Naive B cell (primary cell): ENCODE data around the gene PRDM5. TPM values are rescaled to one million over a fixed set of nuclear protein-coding genes. Genes with fewer than 3 reads are reported as not detected.

Source experiments
- ATAC-seq, 2 donors: fragments of 150-1000 bp; cut with Tn5 transposase; 2 replicates each; pipeline ENCODE4 v1.10.0; 2021; ENCODE audit warnings: low read depth in 2 of 2, mild to moderate bottlenecking in 2 of 2, moderate library complexity in 2 of 2
- DNase-seq: peaks from one replicate; pipeline ENCODE4 v3.0.0; 2022
- H3K27ac Mint-ChIP-seq, 6 donors: one replicate each; pipeline ENCODE4 v1.8.0; 2020 to 2022; ENCODE audit warnings: mild to moderate bottlenecking in 6 of 6, mixed read lengths in 6 of 6, moderate library complexity in 5 of 6, inconsistent platforms in 2 of 6
- H3K27me3 Mint-ChIP-seq, 3 donors: one replicate each; pipeline ENCODE4 v1.8.0; 2021 to 2022; ENCODE audit warnings: mixed read lengths in 3 of 3, mild to moderate bottlenecking in 1 of 3
- H3K36me3 Mint-ChIP-seq, 2 donors: one replicate each; pipeline ENCODE4 v1.8.0; 2020 to 2022; ENCODE audit warnings: mixed read lengths in 2 of 2, inconsistent platforms in 1 of 2, mild to moderate bottlenecking in 1 of 2
- H3K4me1 Mint-ChIP-seq, 3 donors: one replicate each; pipeline ENCODE4 v1.8.0; 2020 to 2022; ENCODE audit warnings: mixed read lengths in 3 of 3, inconsistent platforms in 1 of 3, mild to moderate bottlenecking in 1 of 3, moderate library complexity in 1 of 3
- H3K4me3 Mint-ChIP-seq, 8 donors: one replicate each; pipeline ENCODE4 v1.8.0; 2020 to 2022; ENCODE audit warnings: mild to moderate bottlenecking in 8 of 8, mixed read lengths in 8 of 8, moderate library complexity in 8 of 8, inconsistent platforms in 2 of 8
- H3K9me3 Mint-ChIP-seq, 7 donors: one replicate each; pipeline ENCODE4 v1.8.0; 2020 to 2022; ENCODE audit warnings: mixed read lengths in 7 of 7, mild to moderate bottlenecking in 5 of 7, inconsistent platforms in 2 of 7, moderate library complexity in 1 of 7
- polyA plus RNA-seq, 6 donors: library from polyadenylated mRNA; unstranded; fragments of 300-500 nt; fragmentation: Illumina TruSeq; gene quantifications; one replicate each; pipeline ENCODE4 v1.2.3, GENCODE V29; 2021; ENCODE audit warnings: low read depth in 6 of 6

PRDM5 gene
- polyA plus RNA-seq, 6 donors from 2014 or later, result not detected

DNA sequence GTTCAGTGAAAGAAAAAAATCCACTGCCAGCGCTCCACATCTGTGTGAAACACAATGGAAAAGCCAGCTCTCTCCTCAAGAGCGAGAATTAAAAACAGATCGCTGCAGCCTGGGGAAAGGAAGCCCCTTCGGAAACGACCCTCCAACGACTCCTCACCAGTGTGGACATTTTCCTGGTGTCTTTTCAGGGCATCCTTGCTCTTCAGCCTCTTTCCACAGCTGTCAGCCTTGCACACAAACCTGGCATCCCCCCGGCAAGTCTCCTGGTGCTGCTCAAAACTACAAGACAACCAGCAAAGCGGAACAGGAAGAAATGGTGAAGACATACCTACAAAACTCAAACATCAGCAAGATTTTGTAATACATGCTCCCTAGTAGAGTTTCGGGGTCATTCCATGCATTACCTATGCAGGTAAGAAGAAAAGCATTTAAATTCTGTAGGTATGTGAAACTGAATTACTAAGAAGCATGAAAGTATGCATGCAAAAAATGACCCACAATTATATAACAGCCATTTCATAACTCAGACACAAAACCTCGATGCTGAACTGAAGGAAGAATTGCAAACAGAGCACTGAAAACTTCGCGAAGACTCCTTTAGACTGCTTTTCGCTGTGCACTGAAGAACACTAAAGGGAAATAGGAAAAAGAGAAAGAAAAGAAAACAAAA, 106.1 kb downstream of the PRDM5 start:
- Mint-ChIP-seq H3K27me3 (no peaks in the 10 kb centered on the region), H3K9me3 (no peaks in the 10 kb centered on the region), H3K27ac (no peak overlapping the region), H3K36me3 (no peaks in the 10 kb centered on the region), H3K4me1 (no peaks in the 10 kb centered on the region), H3K4me3 (peak overlapping the region in 1 of 8 donors; percentile 69)
- DNase-seq, result no peak
- ATAC-seq, result no peak

- Mint-ChIP-seq H3K9me3 (peaks cover 0 to 4% (median 0%) of the 10 kb centered on the region in 7 donors), H3K27me3 (no peaks in the 10 kb centered on the region), H3K27ac (no peak overlapping the region), H3K4me1 (no peaks in the 10 kb centered on the region), H3K36me3 (no peaks in the 10 kb centered on the region), H3K4me3 (no peak overlapping the region)
- DNase-seq (no peak), ATAC-seq (no peak)
These were observed 107.2 kb downstream of the PRDM5 start for GRCh38 chr4:120815361-120815760.

DNA sequence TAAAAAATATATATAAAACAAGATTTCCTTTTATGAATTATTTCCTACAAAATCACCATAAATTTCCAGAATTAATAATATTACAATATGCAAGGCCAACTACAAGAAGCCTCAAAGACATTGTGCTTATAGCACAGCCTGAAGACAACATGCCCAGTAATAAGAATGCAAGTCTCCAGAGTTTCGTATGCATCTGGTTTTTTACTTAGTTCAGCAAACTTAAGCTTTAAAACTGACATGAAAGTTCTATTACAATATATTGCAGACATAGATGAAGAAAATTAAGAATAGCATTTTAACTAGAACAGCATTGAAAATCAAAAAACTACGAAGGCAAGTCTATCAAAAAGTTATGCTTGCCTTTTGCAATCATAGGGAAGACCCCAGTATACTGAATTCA, 107.6 kb downstream of the PRDM5 start:
- H3K9me3 Mint-ChIP-seq, result peaks cover 0 to 8% (median 0%) of the 10 kb centered on the region in 7 donors
- H3K27me3 Mint-ChIP-seq, result no peaks in the 10 kb centered on the region
- no peaks in the 10 kb centered on the region for H3K4me1 Mint-ChIP-seq
- ATAC-seq (no peak), DNase-seq (no peak)
- H3K27ac Mint-ChIP-seq, result no peak overlapping the region
- H3K4me3 Mint-ChIP-seq, result no peak overlapping the region
- no peaks in the 10 kb centered on the region for H3K36me3 Mint-ChIP-seq

DNA sequence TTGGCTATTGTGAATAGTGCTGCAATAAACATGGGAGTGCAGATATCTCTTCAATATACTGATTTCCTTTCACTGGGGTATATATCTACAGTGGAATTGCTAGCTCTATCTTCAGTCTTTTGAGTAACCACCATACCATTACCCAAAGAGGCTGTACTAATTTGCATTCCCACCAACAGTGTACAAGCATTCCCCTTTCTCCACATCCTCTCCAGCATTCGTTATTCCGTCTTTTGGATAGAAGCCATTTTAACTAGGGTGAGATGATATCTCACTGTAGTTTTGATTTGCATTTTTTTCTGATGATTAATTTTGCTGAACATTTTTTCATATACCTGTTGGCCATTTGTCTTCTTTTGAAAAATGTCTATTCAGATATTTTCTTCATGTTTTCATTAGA, 110.3 kb downstream of the PRDM5 start:
- Mint-ChIP-seq H3K27me3 (no peaks in the 10 kb centered on the region), H3K9me3 (peaks cover 0 to 21% (median 5%) of the 10 kb centered on the region in 7 donors), H3K27ac (no peak overlapping the region), H3K4me1 (no peaks in the 10 kb centered on the region), H3K4me3 (no peak overlapping the region), H3K36me3 (no peaks in the 10 kb centered on the region)
- DNase-seq (no peak), ATAC-seq (no peak)

- no peak for DNase-seq
- Mint-ChIP-seq H3K9me3 (peaks cover 0 to 29% (median 16%) of the 10 kb centered on the region in 7 donors), H3K27me3 (no peaks in the 10 kb centered on the region), H3K27ac (no peak overlapping the region), H3K4me1 (no peaks in the 10 kb centered on the region), H3K36me3 (no peaks in the 10 kb centered on the region), H3K4me3 (no peak overlapping the region)
- no peak for ATAC-seq
These were observed 113.0 kb downstream of the PRDM5 start for GRCh38 chr4:120809518-120809917.

DNA sequence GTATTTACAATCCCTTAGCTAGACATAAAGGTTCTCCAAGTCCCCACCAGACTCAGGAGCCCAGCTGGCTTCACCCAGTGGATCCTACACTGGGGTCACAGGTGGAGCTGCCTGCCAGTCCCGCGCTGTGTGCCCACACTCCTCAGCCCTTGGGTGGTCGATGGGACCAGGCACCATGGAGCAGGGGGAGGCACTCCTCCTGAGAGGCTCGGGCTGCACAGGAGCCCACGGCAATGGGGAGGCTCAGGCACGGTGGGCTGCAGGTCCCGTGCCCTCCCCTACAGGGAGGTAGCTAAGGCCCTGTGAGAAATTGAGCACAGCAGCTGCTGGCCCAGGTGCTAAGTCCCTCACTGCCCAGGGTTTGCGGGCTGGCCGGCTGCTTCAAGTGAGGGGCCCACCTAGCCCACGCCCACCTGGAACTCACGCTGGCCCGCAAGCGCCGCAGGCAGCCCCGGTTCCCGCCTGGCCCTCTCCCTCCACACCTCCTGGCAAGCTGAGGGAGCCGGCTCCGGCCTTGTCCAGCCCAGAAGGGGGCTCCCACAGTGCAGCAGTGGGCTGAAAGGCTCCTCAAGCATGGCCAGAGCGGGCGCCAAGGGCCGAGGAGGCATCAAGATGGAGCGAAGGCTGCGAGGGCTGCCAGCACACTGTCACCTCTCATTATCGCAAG, 113.9 kb downstream of the PRDM5 start:
- Mint-ChIP-seq H3K27me3 (no peaks in the 10 kb centered on the region), H3K36me3 (no peaks in the 10 kb centered on the region), H3K27ac (no peak overlapping the region), H3K4me1 (no peaks in the 10 kb centered on the region), H3K9me3 (peaks cover 0 to 29% (median 17%) of the 10 kb centered on the region in 7 donors), H3K4me3 (no peak overlapping the region)
- DNase-seq (no peak), ATAC-seq (no peak)

- ATAC-seq (no peak), DNase-seq (no peak)
- Mint-ChIP-seq H3K36me3 (no peaks in the 10 kb centered on the region), H3K4me1 (no peaks in the 10 kb centered on the region), H3K9me3 (peaks cover 0 to 20% (median 8%) of the 10 kb centered on the region in 7 donors), H3K27me3 (no peaks in the 10 kb centered on the region), H3K4me3 (no peak overlapping the region), H3K27ac (no peak overlapping the region)
These were observed 121.3 kb downstream of the PRDM5 start for GRCh38 chr4:120801137-120801758.

- H3K9me3 Mint-ChIP-seq, result peaks cover 0 to 4% (median 0%) of the 10 kb centered on the region in 7 donors
- H3K4me3 Mint-ChIP-seq, result no peak overlapping the region
- ATAC-seq, result no peak
These were observed 124.0 kb downstream of the PRDM5 start for GRCh38 chr4:120798570-120798969.

DNA sequence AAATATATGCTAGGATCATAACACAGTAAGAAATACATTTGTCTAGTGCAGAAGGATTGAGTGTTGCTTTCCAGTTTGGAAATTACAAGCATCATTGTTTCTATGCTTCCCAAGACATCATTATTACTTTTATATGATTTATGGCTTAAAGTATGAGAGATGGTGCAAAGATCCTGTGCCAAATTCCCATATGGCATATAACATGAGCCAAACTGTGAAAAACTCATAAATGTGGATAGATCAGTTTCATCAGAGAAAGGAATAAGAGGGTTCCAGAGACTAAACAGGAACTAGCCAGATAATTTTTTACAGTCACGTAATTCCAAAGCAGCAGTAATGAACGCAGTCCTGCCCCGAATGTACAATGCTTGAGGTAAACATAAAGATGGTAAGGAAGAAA, 126.3 kb downstream of the PRDM5 start:
- Mint-ChIP-seq H3K4me3 (no peak overlapping the region), H3K4me1 (no peaks in the 10 kb centered on the region), H3K27me3 (no peaks in the 10 kb centered on the region), H3K27ac (no peak overlapping the region), H3K36me3 (no peaks in the 10 kb centered on the region), H3K9me3 (no peaks in the 10 kb centered on the region)
- no peak for ATAC-seq
- DNase-seq, result no peak

More at GRCh38 chr4:120798570-120798969, 124.0 kb downstream of the PRDM5 start:
- Mint-ChIP-seq H3K27me3 (no peaks in the 10 kb centered on the region), H3K4me1 (no peaks in the 10 kb centered on the region), H3K27ac (no peak overlapping the region), H3K36me3 (no peaks in the 10 kb centered on the region)
- DNase-seq, result no peak

DNA sequence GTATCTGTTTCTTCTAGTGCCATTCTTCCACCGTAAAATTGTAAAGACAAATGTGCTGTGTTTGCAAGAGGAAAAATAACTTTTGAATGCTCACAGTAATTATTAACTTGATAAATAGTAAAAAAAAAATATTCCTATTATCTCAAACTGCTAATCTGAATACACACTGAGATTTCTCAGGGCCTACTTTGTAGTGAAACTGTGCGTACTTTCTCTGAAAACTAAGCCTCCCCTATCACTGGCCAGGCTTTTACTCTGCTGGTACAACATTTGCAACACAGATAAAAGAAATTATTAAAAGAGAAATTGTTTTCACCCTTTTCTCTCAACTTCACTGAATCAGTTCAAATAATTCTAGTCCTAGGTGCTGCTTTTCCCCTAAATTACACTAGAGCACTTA, 137.3 kb downstream of the PRDM5 start:
- DNase-seq (no peak), ATAC-seq (no peak)
- no peaks in the 10 kb centered on the region for H3K4me1 Mint-ChIP-seq
- H3K27me3 Mint-ChIP-seq, result no peaks in the 10 kb centered on the region
- no peak overlapping the region for H3K27ac Mint-ChIP-seq
- H3K4me3 Mint-ChIP-seq, result no peak overlapping the region
- H3K36me3 Mint-ChIP-seq, result no peaks in the 10 kb centered on the region
- H3K9me3 Mint-ChIP-seq, result peaks cover 0 to 8% (median 2%) of the 10 kb centered on the region in 7 donors

GRCh38 chr4:120777459-120777858, 145.1 kb downstream of the PRDM5 start:
- H3K36me3 Mint-ChIP-seq, result no peaks in the 10 kb centered on the region
- no peak overlapping the region for H3K27ac Mint-ChIP-seq
- ATAC-seq (no peak), DNase-seq (no peak)
- H3K4me1 Mint-ChIP-seq, result no peaks in the 10 kb centered on the region
- H3K4me3 Mint-ChIP-seq, result no peak overlapping the region
- peaks cover 0 to 2% (median 0%) of the 10 kb centered on the region in 7 donors for H3K9me3 Mint-ChIP-seq
- H3K27me3 Mint-ChIP-seq, result no peaks in the 10 kb centered on the region

- Mint-ChIP-seq H3K9me3 (peaks cover 0 to 3% (median 0%) of the 10 kb centered on the region in 7 donors), H3K27ac (no peak overlapping the region), H3K27me3 (no peaks in the 10 kb centered on the region), H3K4me1 (no peaks in the 10 kb centered on the region), H3K4me3 (no peak overlapping the region), H3K36me3 (no peaks in the 10 kb centered on the region)
- DNase-seq, result no peak
- no peak for ATAC-seq
These were observed 147.1 kb downstream of the PRDM5 start for GRCh38 chr4:120775431-120775830.

DNA sequence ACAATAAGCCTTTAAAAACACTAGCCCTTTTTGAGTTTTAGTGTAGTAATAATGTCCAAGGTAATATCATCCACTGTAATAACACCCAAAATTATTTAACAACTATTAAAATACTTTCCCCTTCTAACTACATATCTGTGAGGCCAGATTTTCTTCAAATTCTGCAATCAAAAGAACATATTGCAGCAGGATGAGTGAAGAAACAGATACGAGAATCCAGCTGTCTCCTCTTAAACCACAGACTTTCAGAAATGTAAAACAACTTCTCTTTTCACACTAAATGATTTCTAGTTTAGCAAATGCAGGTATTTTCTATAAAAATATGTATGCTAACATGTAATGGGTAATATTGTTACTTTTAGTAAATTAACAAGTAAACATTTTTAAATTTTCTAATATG, 148.9 kb downstream of the PRDM5 start:
- Mint-ChIP-seq H3K4me3 (no peak overlapping the region), H3K9me3 (peaks cover 0 to 5% (median 2%) of the 10 kb centered on the region in 7 donors), H3K4me1 (no peaks in the 10 kb centered on the region), H3K27me3 (no peaks in the 10 kb centered on the region), H3K36me3 (no peaks in the 10 kb centered on the region), H3K27ac (no peak overlapping the region)
- ATAC-seq (no peak), DNase-seq (no peak)

- Mint-ChIP-seq H3K4me3 (no peak overlapping the region), H3K9me3 (peaks cover 0 to 11% (median 3%) of the 10 kb centered on the region in 7 donors), H3K27me3 (no peaks in the 10 kb centered on the region), H3K27ac (no peak overlapping the region), H3K4me1 (no peaks in the 10 kb centered on the region), H3K36me3 (peaks cover 0 to 3% of the 10 kb centered on the region in 2 donors)
- DNase-seq (no peak), ATAC-seq (no peak)
These were observed 150.6 kb downstream of the PRDM5 start for GRCh38 chr4:120771907-120772306.
